HG02870 (cell line): ENCODE data around the gene CD44.

Source experiments
- ATAC-seq: cut with Tn5 transposase; IDR thresholded peaks from one replicate; pipeline ENCODE4 v1.9.1; 2021; ENCODE audit warnings: mild to moderate bottlenecking, moderate library complexity; ENCODE audit not compliant: unreplicated experiment

CD44 gene

DNA sequence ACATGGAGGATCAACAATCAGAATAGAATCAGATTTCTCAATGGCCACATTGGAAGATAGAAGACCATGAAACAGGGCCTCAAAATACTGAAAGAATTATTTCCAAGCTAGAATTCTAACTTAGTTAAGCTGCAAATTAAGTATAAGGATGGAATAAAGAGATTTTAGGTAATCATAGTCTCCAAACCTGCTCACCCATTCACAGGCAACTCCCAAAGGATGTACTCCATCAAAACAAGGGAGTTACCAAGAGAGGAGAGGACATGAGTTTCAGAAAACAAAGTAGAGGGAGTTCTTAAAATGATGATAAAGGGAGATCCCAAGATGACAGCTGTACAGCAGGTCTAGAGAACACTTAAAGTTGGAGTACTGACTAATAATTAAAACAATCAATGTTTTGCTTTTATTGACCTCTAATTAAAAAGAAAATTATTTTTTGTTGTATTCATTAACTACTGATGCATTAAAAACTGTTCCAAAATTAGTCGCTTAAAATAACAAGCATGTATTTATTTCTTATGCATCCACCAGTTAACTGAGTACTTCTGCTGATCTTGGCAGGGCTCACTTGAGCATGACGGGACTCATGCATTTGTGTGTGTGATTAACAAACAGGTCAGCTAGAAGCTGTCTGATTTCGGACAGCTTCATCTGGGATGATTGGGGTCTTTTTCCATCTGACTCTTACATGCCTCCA lies 95.6 kb downstream of the CD44 start:
- ATAC-seq: no peak

DNA sequence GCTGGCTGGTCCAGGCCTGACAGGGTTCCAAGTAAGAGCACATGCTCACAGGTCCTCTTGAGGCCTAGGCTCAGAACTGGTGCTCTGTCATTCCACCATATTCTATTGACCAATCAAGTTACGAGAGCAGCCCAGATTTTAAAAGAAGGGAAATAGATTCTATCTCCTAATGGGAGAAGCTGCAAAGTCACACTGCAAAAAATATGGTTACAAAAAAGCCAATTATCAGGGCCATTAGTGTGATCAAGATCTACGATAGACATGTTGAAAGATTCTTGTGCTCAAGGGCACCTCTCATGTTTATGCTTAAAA lies 96.1 kb downstream of the CD44 start:
- no peak for ATAC-seq

DNA sequence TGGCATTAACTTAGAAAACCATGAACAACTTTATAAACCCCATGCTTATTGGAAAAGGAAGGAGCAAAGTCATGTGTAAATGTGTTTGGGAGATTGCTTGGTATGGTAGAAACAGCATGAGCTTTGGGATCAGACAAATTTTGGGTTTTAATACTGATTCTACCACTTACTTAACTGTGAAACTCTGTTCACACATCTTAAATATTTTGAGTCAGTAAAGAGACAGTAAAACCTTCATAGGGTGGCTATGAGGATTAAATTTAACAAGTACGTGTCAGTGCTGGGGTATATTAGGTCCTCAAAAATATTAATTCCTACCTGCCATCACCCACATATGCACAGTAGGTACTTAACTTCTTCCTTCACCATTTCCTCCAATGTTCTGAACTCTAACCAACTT lies 96.5 kb downstream of the CD44 start:
- ATAC-seq: no peak

DNA sequence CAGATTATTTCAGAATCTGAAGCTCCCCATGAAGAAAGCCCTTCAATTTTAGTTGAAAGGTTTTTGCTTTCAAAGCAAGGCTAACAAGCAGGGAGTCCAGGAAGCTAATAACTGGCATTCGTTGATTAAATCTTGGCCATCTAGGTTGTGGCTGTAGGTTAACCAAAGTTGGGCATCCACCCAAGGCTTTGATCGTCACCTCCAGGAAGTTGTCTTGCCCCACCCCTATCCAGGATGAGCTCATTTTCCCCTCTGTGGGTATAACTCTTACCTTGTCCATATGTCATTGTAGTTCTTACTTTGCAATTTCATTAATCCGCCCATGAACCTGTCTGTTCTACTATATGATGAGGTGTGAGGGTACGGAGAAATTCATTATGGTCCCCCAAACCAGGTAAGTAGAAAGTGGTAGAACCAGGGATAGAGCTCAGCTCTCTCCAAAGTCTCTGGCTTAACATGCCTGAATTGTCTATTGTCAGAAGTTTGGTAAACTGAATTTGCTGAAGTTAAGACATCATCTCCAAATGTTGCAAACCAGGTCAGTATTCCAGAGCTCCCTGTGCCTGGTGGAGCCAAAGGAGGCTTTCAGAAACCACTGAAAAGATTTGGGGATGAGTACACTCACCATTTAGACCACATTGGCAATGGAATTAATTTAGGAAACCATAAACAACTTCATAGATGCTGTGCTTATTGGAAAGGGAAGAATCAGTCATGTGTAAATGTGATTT lies 97.1 kb downstream of the CD44 start:
- ATAC-seq: no peak

DNA sequence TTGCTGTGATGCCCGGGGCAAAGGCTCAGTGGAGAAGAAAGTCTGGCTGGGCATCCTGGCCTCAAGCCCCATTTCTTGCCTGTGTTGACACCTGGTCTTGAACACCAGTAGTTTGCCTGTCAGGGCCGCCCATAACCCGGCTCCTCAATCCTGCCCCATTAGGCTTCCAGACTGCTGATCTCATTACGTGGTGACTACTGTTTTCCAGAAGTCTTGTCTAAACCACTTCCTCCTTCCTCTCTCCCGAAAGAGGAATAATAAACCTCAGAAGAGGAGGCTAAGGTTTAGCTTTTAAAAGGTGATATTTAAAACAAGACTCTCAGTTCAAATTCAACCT lies 97.7 kb downstream of the CD44 start:
- ATAC-seq: no peak

DNA sequence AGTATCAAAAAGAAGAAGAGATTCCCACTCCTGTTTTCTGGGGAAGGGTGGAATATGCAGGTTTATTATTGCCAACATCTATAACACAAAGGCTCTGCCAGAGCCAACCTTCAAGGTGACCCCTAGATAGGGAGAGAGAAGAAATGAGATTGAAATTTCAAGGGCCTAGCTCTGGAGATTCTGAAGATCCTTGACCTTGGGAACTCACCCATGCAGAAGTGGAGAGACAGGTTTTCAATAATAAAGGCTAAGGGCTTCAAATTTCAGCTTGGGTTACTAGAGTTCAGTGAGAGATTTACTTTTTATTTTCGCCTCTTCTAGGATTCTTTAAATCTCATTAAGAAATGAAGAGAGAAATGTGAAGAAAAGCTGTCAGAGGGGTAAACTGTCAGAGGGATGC lies 98.4 kb downstream of the CD44 start:
- no peak for ATAC-seq

DNA sequence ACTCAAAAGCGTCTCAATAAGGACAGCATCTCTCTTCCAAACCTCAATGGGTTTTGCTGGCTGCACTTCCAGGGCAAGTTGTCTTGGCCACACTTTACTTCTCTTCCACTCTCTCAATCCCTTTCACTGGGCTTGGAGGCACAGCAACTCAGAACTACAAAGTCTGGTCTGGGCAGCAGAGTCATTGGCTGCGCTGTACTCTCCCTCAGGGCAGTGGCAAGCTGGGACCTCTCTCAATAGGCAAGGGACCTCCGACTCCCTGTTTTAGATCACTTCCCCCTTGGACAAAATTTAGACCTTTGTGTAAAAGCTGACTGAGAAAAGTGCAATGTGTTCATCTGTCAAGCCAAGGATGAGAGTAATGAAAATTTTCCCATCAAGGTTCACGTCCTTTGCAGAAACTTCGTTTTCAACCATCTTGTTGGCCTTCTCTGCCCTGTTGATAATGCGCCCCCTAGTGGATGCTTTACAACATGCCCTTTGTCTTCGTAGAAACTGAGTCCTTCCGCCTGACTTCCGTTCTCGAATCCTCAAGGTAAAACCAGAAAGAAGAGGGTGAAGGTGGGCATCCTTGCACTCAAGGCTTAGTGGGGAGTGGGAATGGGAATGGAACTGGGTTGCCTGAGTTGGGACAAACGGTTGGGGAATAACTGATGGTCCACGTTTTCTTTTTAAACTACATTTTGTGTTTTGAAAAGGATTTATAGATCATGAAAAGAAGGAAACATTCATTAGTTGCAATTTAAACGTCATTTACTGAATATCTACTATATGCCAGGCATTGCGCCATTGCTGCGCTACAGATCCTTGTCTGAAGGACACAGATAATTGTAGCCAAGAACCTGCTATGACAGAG lies 99.1 kb downstream of the CD44 start:
- no peak for ATAC-seq

DNA sequence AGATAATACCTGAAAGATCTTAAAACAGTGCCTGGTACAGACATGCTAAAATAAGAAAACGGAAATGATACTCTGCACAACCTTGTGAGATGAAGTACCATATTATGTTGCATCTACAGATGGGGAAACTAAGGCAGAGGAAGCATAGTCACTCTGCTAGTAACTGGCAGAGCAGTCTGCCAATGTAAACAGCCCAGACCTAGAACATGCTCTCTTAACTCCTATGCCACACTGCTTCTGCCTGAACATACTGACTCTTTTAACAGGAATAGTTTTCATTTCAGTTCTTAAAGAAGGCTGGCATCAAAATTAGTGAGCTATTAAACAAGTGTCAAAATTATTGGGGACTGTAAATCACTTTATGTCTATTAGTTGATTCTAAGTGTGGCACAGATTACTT lies 99.9 kb downstream of the CD44 start:
- no peak for ATAC-seq

DNA sequence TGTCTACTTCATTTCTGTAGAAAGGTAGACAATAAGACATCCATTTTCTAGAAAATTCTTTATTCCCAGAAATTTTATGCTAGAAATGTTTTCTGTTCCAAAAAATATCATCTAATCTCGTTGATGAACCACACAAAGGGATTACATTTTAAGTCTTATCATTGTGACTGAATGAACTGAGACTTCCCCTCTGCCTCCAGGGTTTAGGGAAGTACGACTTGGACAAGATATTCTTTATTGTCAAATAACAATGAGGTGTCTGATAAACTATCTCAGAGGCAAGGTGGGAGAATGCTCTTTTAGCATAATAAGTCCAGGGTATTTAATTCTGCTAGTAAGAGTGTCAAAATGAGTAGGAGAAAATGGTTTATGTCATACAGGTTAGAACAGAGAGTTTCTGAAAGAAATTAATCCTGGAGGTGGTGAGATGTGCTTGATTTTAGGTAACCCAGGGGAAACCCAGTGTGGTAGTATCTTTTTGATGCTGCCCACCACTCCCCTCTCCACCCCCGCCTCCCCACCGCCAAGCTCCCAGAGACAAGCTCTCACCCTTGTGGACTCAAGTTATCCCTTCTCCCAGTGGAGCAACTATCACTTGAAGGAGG lies 100.6 kb downstream of the CD44 start:
- ATAC-seq: no peak

DNA sequence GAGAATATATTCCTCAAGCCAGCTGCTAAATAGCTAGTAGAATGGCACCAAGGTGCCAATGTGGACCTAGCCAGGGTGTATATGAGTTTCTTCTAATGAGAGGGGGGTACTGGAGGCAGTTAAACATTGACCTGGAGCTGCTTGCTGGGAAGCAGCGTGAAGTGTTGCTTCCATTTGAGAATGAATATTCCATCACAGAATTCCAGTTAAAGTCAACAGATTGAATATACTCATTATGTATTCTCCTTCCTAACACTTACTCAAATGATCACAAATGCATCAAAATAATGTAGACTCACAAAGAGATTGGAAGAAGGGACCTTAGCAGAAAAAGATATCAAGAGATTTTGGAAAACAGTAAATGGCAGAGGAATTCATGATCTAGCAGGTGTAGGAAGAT lies 102.1 kb downstream of the CD44 start:
- ATAC-seq: no peak

DNA sequence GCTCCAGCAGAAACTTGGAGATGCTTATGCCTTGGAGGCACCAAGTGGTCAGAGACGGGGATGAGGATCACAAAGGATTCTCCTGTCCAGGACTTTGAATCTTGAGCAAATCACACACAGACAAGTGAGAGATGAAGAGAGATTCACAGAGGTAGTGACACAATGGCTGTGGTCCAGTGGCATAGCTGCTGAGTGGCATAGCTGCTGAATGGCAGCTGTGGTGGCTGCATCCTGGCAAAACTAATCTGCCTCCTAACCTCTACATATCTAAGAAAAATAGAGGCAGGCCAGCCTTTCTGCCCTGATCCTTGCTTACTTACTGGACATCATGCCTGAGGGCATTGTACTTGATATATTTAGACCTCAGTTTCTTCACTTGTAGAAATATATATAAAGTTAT lies 102.6 kb downstream of the CD44 start:
- ATAC-seq: no peak

DNA sequence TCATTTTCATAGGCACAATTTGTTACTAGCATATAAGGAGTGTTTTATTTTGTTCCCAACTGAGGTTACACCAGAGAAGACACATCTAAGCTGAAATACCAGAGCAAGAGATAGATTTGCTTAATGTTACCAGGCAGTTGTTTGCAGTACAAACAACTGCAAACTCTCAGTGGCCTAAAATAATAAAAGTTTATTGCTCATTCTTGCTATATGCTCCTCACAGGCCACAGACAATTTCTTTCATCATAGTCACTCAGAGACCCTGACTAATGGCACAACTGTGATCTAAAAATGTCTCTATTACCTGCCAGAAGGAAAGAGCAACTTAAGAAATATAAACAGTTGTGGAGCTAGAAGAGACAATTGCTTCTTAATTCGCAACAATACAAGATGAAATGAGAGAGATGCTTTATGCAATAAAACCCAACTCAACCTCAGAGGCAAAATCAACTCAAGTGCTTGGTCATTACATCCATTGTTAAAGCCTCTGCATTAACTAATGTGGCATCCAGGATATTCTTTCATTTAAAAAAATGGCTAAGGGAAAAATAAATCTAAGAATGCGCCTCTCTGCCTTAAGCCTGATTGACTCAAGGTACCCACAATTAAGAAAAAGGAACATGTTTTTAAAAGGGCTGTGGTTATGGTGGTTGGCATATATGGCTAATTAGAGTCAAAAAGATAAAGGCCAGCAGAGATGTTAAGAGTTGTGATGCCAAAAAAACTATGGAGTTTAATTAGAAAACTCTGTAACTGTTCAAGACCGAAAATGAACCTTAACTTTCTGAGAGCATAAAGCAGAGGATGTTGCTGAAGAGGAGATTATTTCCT lies 103.7 kb downstream of the CD44 start:
- no peak for ATAC-seq

DNA sequence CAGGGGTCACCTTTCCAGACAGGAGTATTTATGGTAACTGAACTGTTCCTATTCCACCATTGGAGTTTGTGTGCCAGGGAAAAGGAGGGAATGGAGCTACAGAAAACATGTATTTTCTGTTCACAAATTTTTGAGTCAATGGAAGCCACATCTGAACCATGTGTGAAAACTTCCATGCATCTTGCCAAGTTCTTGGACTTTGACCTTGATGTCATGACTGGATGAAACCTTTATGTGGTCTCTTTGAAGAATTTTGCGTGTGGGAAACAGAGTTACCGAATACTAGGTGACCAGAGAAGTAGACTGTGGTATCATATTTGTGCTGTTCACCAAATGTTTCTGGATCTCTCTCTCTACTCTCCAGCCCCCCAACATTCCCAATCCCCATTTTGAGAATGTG lies 104.8 kb downstream of the CD44 start:
- ATAC-seq: no peak

DNA sequence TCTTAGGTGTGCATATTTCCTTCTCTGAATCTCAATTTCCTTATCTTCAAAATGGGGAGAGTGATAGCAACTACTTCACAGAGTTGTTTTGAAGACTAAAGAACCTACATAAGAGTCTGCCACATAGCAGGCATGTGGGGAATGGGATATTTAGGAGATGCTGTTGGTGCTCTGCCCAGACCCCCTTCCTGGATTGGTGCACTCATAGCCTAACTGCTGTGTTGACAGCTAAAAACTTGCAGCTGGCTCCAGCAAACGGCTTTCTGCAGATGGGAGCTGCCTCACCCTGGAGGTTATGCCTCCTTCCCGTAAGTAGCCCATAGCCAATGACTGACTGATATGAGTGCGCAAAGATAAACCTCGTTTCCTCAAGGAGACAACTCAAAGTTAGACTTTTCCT lies 106.1 kb downstream of the CD44 start:
- no peak for ATAC-seq

DNA sequence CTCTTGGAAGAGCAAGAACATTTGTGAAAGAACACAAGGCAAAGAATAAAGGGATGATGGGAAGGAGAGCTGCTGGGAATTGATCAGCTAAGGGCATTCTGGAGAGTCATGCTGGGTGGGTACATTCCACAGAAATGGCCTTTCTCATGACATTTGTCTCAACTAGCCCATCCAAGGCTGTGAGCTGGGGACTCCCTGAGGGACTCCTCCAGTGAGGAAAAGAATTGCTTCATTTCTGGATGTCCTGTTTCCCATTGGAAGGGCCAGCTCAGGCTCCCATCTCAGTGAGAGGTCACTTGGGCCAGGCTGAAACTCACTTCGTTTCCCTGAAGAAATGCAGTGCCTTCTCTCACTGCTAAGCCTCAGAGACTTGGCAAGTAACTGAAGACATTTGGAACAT lies 106.8 kb downstream of the CD44 start:
- no peak for ATAC-seq

DNA sequence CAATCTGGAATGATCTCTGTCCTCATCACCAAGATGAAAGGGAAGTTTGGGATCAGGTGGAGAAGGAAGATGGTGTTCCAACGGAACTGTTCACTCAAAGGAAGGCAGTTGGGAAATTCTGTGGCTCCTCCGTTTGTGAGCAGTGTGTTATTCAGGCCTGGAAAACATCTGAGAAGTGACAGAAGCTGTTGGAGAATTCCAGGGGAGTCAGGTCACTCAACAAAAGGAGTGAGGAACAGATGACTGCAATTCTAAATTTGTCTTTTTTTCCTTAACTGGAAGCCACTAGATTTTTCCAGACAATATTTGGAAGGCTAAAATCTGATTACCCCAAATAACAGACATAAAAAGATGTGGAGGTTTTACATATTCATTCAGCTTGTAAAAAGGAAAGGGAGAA lies 107.8 kb downstream of the CD44 start:
- no peak for ATAC-seq

DNA sequence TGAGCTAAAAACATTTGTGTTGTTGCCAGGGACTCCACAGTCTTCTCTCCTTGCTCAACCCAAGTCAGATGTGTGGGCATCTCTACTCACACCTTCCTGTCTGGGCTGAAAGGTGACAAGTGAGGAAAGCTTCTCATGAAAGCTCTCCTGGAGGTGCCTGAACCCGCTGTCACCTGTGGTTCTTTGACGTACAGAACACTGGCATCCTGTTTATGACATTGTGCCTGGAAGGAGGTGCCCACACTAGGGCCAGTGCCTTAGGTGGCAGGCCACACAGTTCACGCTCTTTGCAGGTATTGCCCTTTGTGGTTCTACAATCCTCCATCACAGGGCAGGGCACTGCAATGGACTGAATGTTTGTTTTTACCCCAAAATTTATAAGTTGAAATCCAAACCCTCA lies 108.5 kb downstream of the CD44 start:
- ATAC-seq: no peak

DNA sequence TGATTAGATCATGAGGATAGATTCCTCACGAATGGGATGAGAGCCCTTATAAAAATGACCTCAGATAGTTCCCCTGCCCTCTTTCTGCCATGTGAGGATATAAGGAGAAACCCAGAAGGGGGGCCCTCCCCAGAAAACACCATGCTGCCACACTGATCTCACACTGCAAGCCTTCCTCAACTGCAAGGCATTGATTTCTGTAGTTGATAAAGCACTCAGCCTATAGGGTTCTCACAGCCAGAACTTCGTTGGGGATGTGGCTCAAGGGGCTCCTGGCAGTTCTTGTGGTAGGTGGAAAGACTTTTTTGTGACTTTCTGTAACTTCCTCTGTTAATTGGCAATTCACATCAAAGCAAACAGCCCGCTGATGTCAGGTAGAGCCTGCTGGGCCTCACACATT lies 108.9 kb downstream of the CD44 start:
- no peak for ATAC-seq

DNA sequence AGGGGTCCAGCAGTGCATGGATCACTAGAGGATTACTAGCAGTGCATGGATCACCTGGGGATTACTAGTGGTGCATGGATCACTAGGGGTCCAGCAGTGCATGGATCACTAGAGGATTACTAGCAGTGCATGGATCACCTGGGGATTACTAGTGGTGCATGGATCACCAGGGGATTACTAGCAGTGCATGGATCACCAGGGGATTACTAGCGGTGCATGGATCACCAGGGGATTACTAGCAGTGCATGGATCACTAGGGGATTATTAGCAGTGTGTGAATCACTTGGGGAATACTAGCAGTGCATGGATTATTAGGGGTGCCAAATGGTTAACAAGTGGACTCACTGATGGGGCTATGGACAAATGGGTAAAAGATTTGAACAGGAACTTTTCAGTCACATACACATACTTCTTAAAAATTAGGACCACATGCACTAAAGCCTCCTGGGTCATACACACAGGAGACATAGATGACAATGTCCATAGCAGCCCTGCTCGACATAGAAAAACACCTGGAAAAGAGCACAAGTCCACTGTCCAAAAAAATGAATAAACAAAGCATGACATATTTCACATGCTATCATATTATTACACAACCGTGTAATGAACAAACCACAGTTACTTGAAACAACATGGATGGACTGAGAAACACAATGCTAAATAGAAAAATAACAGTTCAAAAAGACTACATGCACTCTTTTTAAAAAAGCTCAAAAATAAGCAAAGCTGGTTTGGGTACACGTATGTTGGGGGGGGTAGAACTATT lies 109.8 kb downstream of the CD44 start:
- ATAC-seq: no peak

DNA sequence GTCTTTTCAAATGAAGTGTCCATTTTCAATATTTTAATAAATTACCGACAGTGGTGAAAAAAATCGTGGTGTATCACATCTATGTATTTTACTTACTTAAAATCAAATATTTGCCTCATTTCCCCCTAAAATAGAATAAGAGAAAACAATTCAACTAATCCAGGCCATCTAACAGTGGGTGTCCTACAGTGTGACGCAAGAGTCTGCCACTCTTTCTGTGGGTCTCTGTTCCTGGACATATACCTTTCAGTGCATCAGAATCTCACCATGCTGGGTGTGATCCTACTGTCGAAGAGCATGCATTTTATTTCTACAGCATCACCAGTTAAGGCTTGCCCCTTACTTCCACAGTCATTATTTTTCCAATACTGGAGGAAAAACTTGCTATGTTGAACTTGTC lies 111.2 kb downstream of the CD44 start:
- ATAC-seq: no peak
